Neural crest cell (in vitro differentiated cells): ENCODE data around the gene PIP5K1B. TPM values are rescaled to one million over a fixed set of nuclear protein-coding genes. Genes with fewer than 3 reads are reported as not detected.
"Not testable (repeated sequence)": the region's sequence is repeated elsewhere in the genome, so short reads cannot be mapped to it uniquely, and the experiment has no call there.

Experiments
- DNase-seq: peaks from one replicate; pipeline ENCODE4 v3.0.0; 2021; ENCODE audit warnings: low read depth, mixed read lengths, low spot score
- H3K27ac Mint-ChIP-seq: one replicate; pipeline ENCODE4 v1.8.0; 2021; ENCODE audit warnings: mild to moderate bottlenecking, mixed read lengths; ENCODE audit not compliant: unreplicated experiment
- H3K27me3 Mint-ChIP-seq: 2 replicates; pipeline ENCODE4 v1.8.0; 2021; ENCODE audit warnings: low read depth, mild to moderate bottlenecking, mixed read lengths
- H3K36me3 Mint-ChIP-seq: 2 replicates; pipeline ENCODE4 v1.8.0; 2021; ENCODE audit warnings: low read depth, mild to moderate bottlenecking, mixed read lengths
- H3K4me1 Mint-ChIP-seq: 2 replicates; pipeline ENCODE4 v1.8.0; 2021; ENCODE audit warnings: mixed read lengths
- H3K4me3 Mint-ChIP-seq: one replicate; pipeline ENCODE4 v1.8.0; 2021; ENCODE audit warnings: mild to moderate bottlenecking, mixed read lengths
- H3K9me3 Mint-ChIP-seq: 2 replicates; pipeline ENCODE4 v1.8.0; 2021; ENCODE audit warnings: mixed read lengths
- CTCF ChIP-seq: fragments of 200-600 bp; sonication (generic); conservative IDR thresholded peaks from 2 replicates; pipeline ENCODE4 v1.5.0; 2021; ENCODE audit warnings: antibody characterized with exemption, mild to moderate bottlenecking
- total RNA-seq: library from RNA; stranded (reverse); gene quantifications from 2 replicates; pipeline ENCODE4 v1.2.1, GENCODE V29; 2021

PIP5K1B gene
- total RNA-seq, 1 donor from 2014 or later: 5.9 TPM

DNA sequence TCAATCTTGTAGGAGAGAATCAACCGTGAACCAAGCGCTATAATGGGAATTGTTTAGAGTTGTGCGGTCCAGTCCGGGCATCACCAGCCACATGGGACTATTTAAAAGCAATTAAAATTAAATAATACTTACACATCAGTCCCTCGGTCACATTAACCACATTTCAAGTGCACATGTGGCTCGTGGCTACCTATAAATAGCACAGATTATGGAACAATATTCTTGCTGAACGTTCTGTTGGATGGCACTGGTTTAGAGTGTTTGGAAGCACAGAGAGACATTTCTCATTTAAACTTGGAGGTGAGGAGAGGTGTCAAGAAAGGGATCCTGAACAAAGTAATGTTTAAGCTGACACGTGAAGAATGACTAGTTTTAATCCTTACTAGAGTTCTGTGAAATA is 12.5 kb upstream of the PIP5K1B start:
- H3K27ac Mint-ChIP-seq: no peak overlapping the region
- peaks cover 22% of the 10 kb centered on the region for H3K4me1 Mint-ChIP-seq
- TF ChIP-seq CTCF: no peak
- DNase-seq: no peak
- no peaks in the 10 kb centered on the region for H3K36me3 Mint-ChIP-seq
- no peak overlapping the region for H3K4me3 Mint-ChIP-seq
- H3K9me3 Mint-ChIP-seq: no peaks in the 10 kb centered on the region
- peaks cover 14% of the 10 kb centered on the region for H3K27me3 Mint-ChIP-seq

GRCh38 chr9:68694125-68694524 is 10.9 kb upstream of the PIP5K1B start:
- H3K36me3 Mint-ChIP-seq: no peaks in the 10 kb centered on the region
- H3K4me3 Mint-ChIP-seq: no peak overlapping the region
- H3K4me1 Mint-ChIP-seq: peaks cover 23% of the 10 kb centered on the region
- H3K27me3 Mint-ChIP-seq: peaks cover 19% of the 10 kb centered on the region
- DNase-seq: no peak
- no peak overlapping the region for H3K27ac Mint-ChIP-seq
- no peaks in the 10 kb centered on the region for H3K9me3 Mint-ChIP-seq
- TF ChIP-seq CTCF: no peak

- Mint-ChIP-seq H3K27ac (no peak overlapping the region), H3K27me3 (peaks cover 38% of the 10 kb centered on the region), H3K4me3 (no peak overlapping the region), H3K9me3 (no peaks in the 10 kb centered on the region), H3K4me1 (peaks cover 6% of the 10 kb centered on the region), H3K36me3 (no peaks in the 10 kb centered on the region)
- DNase-seq: no peak
- TF ChIP-seq CTCF: no peak
Measured at GRCh38 chr9:68697851-68698250, 7.2 kb upstream of the PIP5K1B start.

- no peaks in the 10 kb centered on the region for H3K9me3 Mint-ChIP-seq
- DNase-seq: no peak
- H3K4me1 Mint-ChIP-seq: peaks cover 8% of the 10 kb centered on the region
- no peak for TF ChIP-seq CTCF
- peaks cover 50% of the 10 kb centered on the region for H3K27me3 Mint-ChIP-seq
- no peaks in the 10 kb centered on the region for H3K36me3 Mint-ChIP-seq
- H3K27ac Mint-ChIP-seq: no peak overlapping the region
- no peak overlapping the region for H3K4me3 Mint-ChIP-seq
Measured at GRCh38 chr9:68698943-68699509, 6.0 kb upstream of the PIP5K1B start.

- H3K36me3 Mint-ChIP-seq, H3K4me3 Mint-ChIP-seq, H3K27ac Mint-ChIP-seq, DNase-seq, H3K9me3 Mint-ChIP-seq: not testable (repeated sequence)
- peaks cover 14% of the 10 kb centered on the region for H3K4me1 Mint-ChIP-seq
- H3K27me3 Mint-ChIP-seq: peaks cover 53% of the 10 kb centered on the region
Measured at GRCh38 chr9:68699625-68700024, 5.4 kb upstream of the PIP5K1B start.

GRCh38 chr9:68702493-68702892 is 2.5 kb upstream of the PIP5K1B start:
- peaks cover 29% of the 10 kb centered on the region for H3K4me1 Mint-ChIP-seq
- H3K27me3 Mint-ChIP-seq: peaks cover 63% of the 10 kb centered on the region
- peak overlapping the region; percentile 41 for H3K4me3 Mint-ChIP-seq
- no peaks in the 10 kb centered on the region for H3K36me3 Mint-ChIP-seq
- no peaks in the 10 kb centered on the region for H3K9me3 Mint-ChIP-seq
- H3K27ac Mint-ChIP-seq: no peak overlapping the region
- TF ChIP-seq CTCF: no peak
- DNase-seq: no peak
